A549 (cell line): ENCODE data around the gene SURF6. TPM values are rescaled to one million over a fixed set of nuclear protein-coding genes. Genes with fewer than 3 reads are reported as not detected.
A peak's percentile ranks its signal among the peaks of the same experiment; 100 is the strongest.

Experiments used
- ATAC-seq, 2 experiments: fragments of 200-7000 bp in 1 of 2; fragments of >200 bp in 1 of 2; cut with Nextera tagmentation in 1 of 2; cut with Tn5 transposase in 1 of 2; 3 replicates each; pipeline versions ENCODE4 v1.8.0 to v1.9.1; 2018 to 2020; ENCODE audit warnings: mild to moderate bottlenecking in 1 of 2, moderate library complexity in 1 of 2
- CTCF ChIA-PET: fragments of 300-600 bp; sonication (Branson Sonifier 250); formaldehyde crosslinking; extraction: SDS; loops from one replicate; lab custom pipeline; 2021; ENCODE audit warnings: antibody characterized with exemption, inconsistent platforms; lab: Yijun Ruan, JAX
- POLR2A ChIA-PET: fragments of 350-600 bp; formaldehyde crosslinking; extraction: SDS; loops from one replicate; lab custom pipeline; 2021; ENCODE audit warnings: antibody characterized with exemption, inconsistent platforms; lab: Yijun Ruan, JAX
- DNase-seq, 2 experiments: peaks; one replicate each; pipeline versions ENCODE4 v3.0.0 to v3.0.0-alpha.2; 2011 to 2016; ENCODE audit warnings: low read depth in 1 of 2, low spot score in 1 of 2
- FAIRE-seq: peaks from 2 replicates; lab custom pipeline; 2011; peaks lifted over from hg19 to GRCh38; lab: Jason Lieb, UNC
- H3K27ac ChIP-seq, 2 experiments: fragments of >200 bp; sonication (Bioruptor Twin); formaldehyde crosslinking; 3 replicates each; pipeline ENCODE4 v1.5.1; 2016 to 2017
- H3K4me1 ChIP-seq: fragments of >200 bp; sonication (Bioruptor Twin); formaldehyde crosslinking; 3 replicates; pipeline ENCODE4 v1.6.1; 2016
- H3K4me2 ChIP-seq: fragments of >200 bp; sonication (Bioruptor Twin); formaldehyde crosslinking; 3 replicates; pipeline ENCODE4 v1.6.1; 2016
- H3K4me3 ChIP-seq: fragments of >200 bp; sonication (Bioruptor Twin); formaldehyde crosslinking; 3 replicates; pipeline ENCODE4 v1.5.1; 2016
- H3K9me3 ChIP-seq: fragments of >200 bp; sonication (Bioruptor Twin); formaldehyde crosslinking; 3 replicates; pipeline ENCODE4 v1.6.1; 2016
- CEBPB ChIP-seq, 2 experiments: fragments of >200 bp in 1 of 2; sonication (Bioruptor Twin) in 1 of 2; formaldehyde crosslinking in 1 of 2; IDR thresholded peaks; 2 replicates each; pipeline ENCODE4 v1.6.1; 2012 to 2016
- CHD2 ChIP-seq: fragments of 150-350 bp; IDR thresholded peaks from 2 replicates; pipeline ENCODE4 v1.6.1; 2014; ENCODE audit warnings: low read length; ENCODE audit not compliant: partially characterized antibody
- EHF ChIP-seq: fragments of 250-450 bp; sonication (Bioruptor Pico); IDR thresholded peaks from 2 replicates; pipeline ENCODE4 v1.5.0; 2020; ENCODE audit warnings: mild to moderate bottlenecking
- FOSL2 ChIP-seq, 2 experiments: fragments of 450-650 bp in 1 of 2; fragments of >200 bp in 1 of 2; sonication (Bioruptor Twin) in 1 of 2; formaldehyde crosslinking; IDR thresholded peaks; 2 replicates each; pipeline versions ENCODE4 v1.5.0 to v1.6.1; 2016 to 2020; ENCODE audit warnings: mild to moderate bottlenecking in 1 of 2, moderate library complexity in 1 of 2
- JUN ChIP-seq, 2 experiments: fragments of >200 bp; sonication (Bioruptor Twin); formaldehyde crosslinking; IDR thresholded peaks; 2 replicates in 1 of 2; 3 replicates in 1 of 2; pipeline ENCODE4 v1.6.1; 2016 to 2017
- MAFK ChIP-seq: fragments of 450-650 bp; IDR thresholded peaks from 2 replicates; pipeline ENCODE4 v1.6.1; 2014; ENCODE audit not compliant: partially characterized antibody
- MAZ ChIP-seq: fragments of 150-350 bp; IDR thresholded peaks from 2 replicates; pipeline ENCODE4 v1.6.1; 2014; ENCODE audit warnings: antibody characterized with exemption, low read depth, low read length, borderline replicate concordance
- MYC ChIP-seq: IDR thresholded peaks from 2 replicates; pipeline ENCODE4 v1.6.1; 2012; ENCODE audit warnings: mild to moderate bottlenecking, inconsistent platforms, low read length, improper control_type of control experiment, borderline replicate concordance
- PHF8 ChIP-seq: fragments of 200-600 bp; sonication (generic); IDR thresholded peaks from 2 replicates; pipeline ENCODE4 v1.6.1; 2016; ENCODE audit warnings: low read depth, mild to moderate bottlenecking, antibody characterized with exemption, moderate library complexity, borderline replicate concordance
- POLR2A ChIP-seq: IDR thresholded peaks from 2 replicates; pipeline ENCODE4 v1.6.1; 2012; ENCODE audit warnings: mild to moderate bottlenecking, low read length
- RARB ChIP-seq: fragments of 250-450 bp; sonication (Bioruptor Pico); IDR thresholded peaks from 2 replicates; pipeline ENCODE4 v1.8.0; 2021; ENCODE audit warnings: mild to moderate bottlenecking, moderate library complexity
- RNF2 ChIP-seq: fragments of 200-600 bp; sonication (generic); IDR thresholded peaks from 2 replicates; pipeline ENCODE4 v1.6.1; 2016; ENCODE audit warnings: low read depth, mild to moderate bottlenecking, antibody characterized with exemption, moderate library complexity, borderline replicate concordance
- ZFP36 ChIP-seq: fragments of 450-650 bp; IDR thresholded peaks from 2 replicates; pipeline ENCODE4 v1.6.1; 2014; ENCODE audit warnings: borderline replicate concordance; ENCODE audit not compliant: partially characterized antibody
- WGBS: methylation state at CpG from one replicate; pipeline ENCODE4 v1.1.6; 2017; ENCODE audit errors: missing lambda C conversion rate; 5-methylcytosine and 5-hydroxymethylcytosine counted together
- polyA plus RNA-seq, 4 experiments: library from polyadenylated mRNA; depleted of rRNA in 3 of 4; stranded (reverse); fragments of >200 nt; fragmentation: RNase III in 1 of 4; extraction: RNeasy Plus Mini Kit Qiagen cat#74134 plus additional on column Dnase treatment in 1 of 4; gene quantifications; 2 replicates in 3 of 4; 3 replicates in 1 of 4; pipeline ENCODE4 v1.2.3, GENCODE V29; 2011 to 2017
- TF ChIP-seq, protein P1 (sequence below): fragments of >200 bp; sonication (Bioruptor Twin); formaldehyde crosslinking; IDR thresholded peaks from 3 replicates; pipeline ENCODE4 v1.6.1; 2016
- TF ChIP-seq, protein P2 (sequence below): IDR thresholded peaks from 2 replicates; pipeline ENCODE4 v1.6.1; 2012
- TF ChIP-seq, protein P3 (sequence below): IDR thresholded peaks from 2 replicates; pipeline ENCODE4 v1.6.1; 2012; ENCODE audit warnings: low read depth, borderline replicate concordance
- TF ChIP-seq, protein P4 (sequence below): fragments of >200 bp; sonication (Bioruptor Twin); formaldehyde crosslinking; IDR thresholded peaks from 3 replicates; pipeline ENCODE4 v1.5.1; 2016

SURF6 gene
- polyA plus RNA-seq, 2 of the 4 experiments (the other 2 are of a cell fraction): 10.5 to 25.1 TPM

DNA sequence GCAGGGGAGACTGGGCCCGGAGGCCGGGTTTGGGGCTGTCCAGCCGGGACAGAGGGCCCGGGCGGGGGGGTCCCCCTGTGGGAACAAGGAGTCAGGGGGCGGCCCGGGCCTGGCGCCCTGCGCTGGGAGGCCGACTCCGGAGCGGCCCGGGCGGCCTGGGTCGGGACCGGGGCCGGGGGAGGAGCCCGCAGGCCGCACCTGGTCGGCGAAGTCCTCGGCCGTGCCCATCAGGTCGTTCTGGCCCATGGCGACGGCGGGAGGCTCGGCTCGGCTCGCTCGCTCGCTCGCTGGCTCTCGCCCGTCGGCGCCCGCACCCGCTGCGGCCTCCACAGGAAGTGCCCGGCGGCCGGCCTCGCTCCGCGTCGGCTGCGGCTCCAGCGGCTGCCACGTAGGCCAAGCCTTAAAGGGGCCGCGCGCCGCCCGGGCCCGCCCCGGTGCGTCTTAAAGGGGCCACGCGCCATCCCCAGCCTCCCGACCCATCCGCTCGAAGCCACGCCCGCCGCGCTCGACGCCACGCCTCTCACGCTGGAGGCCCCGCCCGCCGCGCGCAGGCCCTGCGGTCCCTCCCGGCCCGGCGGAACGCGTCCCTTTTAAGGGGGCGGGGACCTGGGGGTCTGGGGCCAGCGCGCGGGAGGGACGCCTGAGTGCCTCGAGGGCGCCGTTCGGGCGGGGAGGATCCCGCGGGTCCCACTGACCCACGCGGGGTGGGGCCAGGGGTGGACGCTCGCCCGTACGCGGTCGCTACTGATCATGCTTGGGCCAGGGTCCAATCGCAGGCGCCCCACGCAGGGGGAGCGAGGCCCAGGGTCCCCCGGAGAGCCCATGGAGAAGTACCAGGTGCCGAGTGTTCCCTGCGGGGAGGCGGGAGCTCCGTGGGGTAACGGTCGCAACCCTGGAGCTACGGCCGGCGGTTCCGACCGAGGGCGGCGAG is 40.0 kb upstream of the SURF6 start, which contains the start of the genes STKLD1 and SURF4 (continued):
- TF ChIP-seq, protein P1, sequence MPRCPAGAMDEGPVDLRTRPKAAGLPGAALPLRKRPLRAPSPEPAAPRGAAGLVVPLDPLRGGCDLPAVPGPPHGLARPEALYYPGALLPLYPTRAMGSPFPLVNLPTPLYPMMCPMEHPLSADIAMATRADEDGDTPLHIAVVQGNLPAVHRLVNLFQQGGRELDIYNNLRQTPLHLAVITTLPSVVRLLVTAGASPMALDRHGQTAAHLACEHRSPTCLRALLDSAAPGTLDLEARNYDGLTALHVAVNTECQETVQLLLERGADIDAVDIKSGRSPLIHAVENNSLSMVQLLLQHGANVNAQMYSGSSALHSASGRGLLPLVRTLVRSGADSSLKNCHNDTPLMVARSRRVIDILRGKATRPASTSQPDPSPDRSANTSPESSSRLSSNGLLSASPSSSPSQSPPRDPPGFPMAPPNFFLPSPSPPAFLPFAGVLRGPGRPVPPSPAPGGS: peak; percentile 74
- 0 out of 2 replicates have a peak, but pooled peaks have one; percentile 30 for TF ChIP-seq RNF2
- TF ChIP-seq POLR2A: peak; percentile 86
- TF ChIP-seq, protein P2, sequence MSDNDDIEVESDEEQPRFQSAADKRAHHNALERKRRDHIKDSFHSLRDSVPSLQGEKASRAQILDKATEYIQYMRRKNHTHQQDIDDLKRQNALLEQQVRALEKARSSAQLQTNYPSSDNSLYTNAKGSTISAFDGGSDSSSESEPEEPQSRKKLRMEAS: peak; percentile 78
- TF ChIP-seq, protein P3, sequence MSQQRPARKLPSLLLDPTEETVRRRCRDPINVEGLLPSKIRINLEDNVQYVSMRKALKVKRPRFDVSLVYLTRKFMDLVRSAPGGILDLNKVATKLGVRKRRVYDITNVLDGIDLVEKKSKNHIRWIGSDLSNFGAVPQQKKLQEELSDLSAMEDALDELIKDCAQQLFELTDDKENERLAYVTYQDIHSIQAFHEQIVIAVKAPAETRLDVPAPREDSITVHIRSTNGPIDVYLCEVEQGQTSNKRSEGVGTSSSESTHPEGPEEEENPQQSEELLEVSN: peak; percentile 91
- no peak for TF ChIP-seq MAZ

DNA sequence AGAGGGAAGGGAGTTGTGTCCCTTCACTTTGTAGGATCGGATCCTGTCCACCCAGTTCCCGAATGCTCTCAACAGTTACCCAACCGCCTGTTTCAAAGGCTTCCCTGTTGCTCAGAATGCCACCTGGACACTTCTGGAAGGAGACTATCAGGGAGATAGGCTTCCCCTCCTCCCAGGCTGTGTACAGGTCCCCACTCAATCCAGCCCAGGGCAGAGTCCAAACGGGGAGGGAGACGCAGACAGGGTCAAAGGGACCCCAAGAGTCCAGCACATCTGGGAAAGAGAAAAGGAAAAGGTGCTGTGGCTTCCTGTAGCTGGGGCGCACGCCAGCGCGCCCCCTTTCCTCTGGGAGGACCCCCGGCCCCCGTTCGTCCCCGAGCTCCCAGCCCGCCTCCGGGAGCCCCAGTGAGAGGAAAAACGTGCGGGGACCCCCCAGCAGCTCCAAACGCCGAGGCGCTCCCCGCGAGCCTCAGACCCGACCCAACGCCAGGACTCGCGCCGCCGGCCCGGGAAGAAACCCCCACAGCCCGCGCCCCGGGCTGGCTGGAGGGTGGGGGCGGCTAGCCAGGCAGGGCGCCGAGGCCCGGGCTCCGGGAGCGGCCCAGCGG is 39.2 kb upstream of the SURF6 start:
- no peak for FAIRE-seq
- Histone ChIP-seq H3K4me3 (peak overlapping the region; percentile 100), H3K4me2 (peak overlapping the region; percentile 93), H3K4me1 (peaks cover 23% of the 10 kb centered on the region), H3K27ac (peak overlapping the region; percentile 97 to 99), H3K9me3 (no peaks in the 10 kb centered on the region)
- POLR2A ChIA-PET: interaction anchor here (1.4 kb wide), 1 partner anchor 27 kb away, joined by 7 read pairs; the partner anchor contains the start of genes MED22 and RPL7A
- ATAC-seq: peak; percentile 35 to 43
- DNase-seq: peak; percentile 47 to 71
- TF ChIP-seq MYC: no peak
- no peak for TF ChIP-seq RARB (CRISPR knock-in tag)
- TF ChIP-seq, protein P4, sequence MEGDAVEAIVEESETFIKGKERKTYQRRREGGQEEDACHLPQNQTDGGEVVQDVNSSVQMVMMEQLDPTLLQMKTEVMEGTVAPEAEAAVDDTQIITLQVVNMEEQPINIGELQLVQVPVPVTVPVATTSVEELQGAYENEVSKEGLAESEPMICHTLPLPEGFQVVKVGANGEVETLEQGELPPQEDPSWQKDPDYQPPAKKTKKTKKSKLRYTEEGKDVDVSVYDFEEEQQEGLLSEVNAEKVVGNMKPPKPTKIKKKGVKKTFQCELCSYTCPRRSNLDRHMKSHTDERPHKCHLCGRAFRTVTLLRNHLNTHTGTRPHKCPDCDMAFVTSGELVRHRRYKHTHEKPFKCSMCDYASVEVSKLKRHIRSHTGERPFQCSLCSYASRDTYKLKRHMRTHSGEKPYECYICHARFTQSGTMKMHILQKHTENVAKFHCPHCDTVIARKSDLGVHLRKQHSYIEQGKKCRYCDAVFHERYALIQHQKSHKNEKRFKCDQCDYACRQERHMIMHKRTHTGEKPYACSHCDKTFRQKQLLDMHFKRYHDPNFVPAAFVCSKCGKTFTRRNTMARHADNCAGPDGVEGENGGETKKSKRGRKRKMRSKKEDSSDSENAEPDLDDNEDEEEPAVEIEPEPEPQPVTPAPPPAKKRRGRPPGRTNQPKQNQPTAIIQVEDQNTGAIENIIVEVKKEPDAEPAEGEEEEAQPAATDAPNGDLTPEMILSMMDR: peak; percentile 45
- TF ChIP-seq CHD2: no peak
- TF ChIP-seq JUN (IDR thresholded peaks at IDR 0.05): no peak
- TF ChIP-seq MAFK: no peak
- TF ChIP-seq PHF8: no peak
- TF ChIP-seq ZFP36: no peak
- TF ChIP-seq EHF (CRISPR knock-in tag): no peak
- CTCF ChIA-PET: interaction anchor here (1.5 to 1.7 kb wide), 4 partner anchors 9 to 620 kb away, joined by 4 to 9 read pairs (median 6); no protein-coding TSS in a partner anchor
- under 1% methylated on average over 15 of the region's 39 CpGs for WGBS

DNA sequence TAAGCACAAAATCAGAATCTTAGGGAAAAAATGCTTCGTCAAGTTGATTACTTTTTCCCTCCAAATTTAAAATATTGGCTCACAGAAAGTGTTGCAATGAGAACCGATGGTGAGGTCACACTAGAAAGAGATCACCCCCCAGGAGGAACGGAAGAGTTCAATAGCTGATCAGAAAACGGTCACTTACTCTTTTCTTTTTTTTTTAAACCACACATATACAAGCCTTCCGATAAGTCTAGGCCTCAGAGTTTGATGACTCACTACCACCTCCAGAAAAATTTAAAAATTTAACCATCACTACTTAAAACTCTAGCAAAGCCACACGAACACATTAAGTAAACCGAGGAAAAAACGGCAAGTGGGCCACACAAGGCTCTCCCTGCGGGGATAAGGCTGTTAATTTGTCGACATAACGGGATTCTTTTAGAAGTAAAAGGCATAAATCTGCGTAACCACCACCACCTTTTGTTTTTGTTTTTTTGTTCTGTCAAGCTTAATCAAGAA is 38.7 kb upstream of the SURF6 start:
- peaks cover 25% of the 10 kb centered on the region for H3K4me1 ChIP-seq
- CTCF ChIA-PET: interaction anchor here (0.6 to 1.7 kb wide), 7 partner anchors 8 to 620 kb away, joined by 3 to 9 read pairs (median 4); no protein-coding TSS in a partner anchor

More for the DNA sequence above, 38.7 kb upstream of the SURF6 start:
- POLR2A ChIA-PET: interaction anchor here (1.4 kb wide), 1 partner anchor 27 kb away, joined by 7 read pairs; the partner anchor contains the start of genes MED22 and RPL7A
- no peak for DNase-seq
- WGBS: 12% methylated on average over 12 of the region's 12 CpGs
- ATAC-seq: no peak
- no peak for FAIRE-seq
- peak overlapping the region; percentile 93 for H3K4me2 ChIP-seq
- peak overlapping the region; percentile 97 to 99 for H3K27ac ChIP-seq
- H3K4me3 ChIP-seq: peak overlapping the region; percentile 100
- no peaks in the 10 kb centered on the region for H3K9me3 ChIP-seq
- no peak for TF ChIP-seq FOSL2 (IDR thresholded peaks at IDR 0.05)
- TF ChIP-seq FOSL2 (CRISPR knock-in tag; IDR thresholded peaks at IDR 0.05): peak; percentile 45; the same call in 1 of the 2 replicates
- TF ChIP-seq CEBPB (IDR thresholded peaks at IDR 0.05): no peak
